Kidney glomerular epithelial cell (primary cell): ENCODE measurements around the gene C1orf185.
"Not testable (repeated sequence)": the region's sequence is repeated elsewhere in the genome, so short reads cannot be mapped to it uniquely, and the experiment has no call there.

ENCODE experiments used
- DNase-seq: peaks from one replicate; lab custom pipeline; 2025; lab: John Stamatoyannopoulos, UW

C1orf185 gene

GRCh38 chr1:51101976-51102375 lies at the start of gene C1orf185:
C1orf185 (plus strand) TSS chr1:51102228; CDS start chr1:51102234, 6 bp downstream.
- no peak for DNase-seq

DNA sequence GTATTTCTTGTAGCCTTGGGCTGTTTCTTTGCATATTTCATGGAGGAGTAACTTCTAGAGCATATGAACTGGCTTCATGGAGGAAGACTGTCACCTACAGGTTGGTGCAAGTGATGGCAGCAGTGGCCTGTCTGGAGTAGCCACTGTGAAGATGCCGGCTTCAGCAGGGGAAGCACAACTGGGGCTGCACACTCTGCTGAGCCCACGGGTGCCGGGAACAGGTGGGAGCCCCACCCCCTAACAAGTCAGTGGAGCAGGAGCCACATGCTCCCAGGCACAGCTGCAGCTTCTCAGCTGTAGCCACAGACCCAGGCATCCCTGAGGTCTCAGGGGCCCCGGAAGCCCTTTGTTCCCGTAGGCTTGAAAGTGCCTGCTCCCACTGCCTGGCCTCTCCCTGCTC lies 43.2 kb upstream of the C1orf185 start:
- no peak for DNase-seq

GRCh38 chr1:51061231-51061918 lies 40.7 kb upstream of the C1orf185 start:
- peak; percentile 45 for DNase-seq

- DNase-seq: peak; percentile 93
These were observed 38.9 kb upstream of the C1orf185 start for GRCh38 chr1:51063121-51063520.

DNA sequence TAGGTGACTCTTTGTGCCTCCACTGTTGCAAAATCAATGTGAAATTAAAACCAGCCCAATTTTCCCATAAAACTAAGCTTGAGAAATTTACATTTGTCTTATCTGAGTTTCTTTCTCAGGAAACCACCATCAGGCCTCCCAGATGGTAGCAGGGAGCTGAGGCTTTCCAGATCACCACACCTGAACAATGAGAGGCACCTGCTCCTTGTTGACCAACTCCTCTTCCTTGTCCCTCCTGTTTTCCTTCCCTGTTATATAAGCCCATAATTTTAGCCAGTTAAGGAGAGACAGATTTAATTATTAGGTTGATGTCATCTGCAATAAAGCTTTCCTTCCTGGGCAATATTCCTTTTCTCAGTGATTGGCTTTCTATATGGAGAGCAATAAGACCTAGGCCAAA lies 32.0 kb upstream of the C1orf185 start:
- DNase-seq: peak; percentile 22

- peak; percentile 35 for DNase-seq
These were observed 31.4 kb upstream of the C1orf185 start for GRCh38 chr1:51070640-51071039.

- DNase-seq: no peak
These were observed 30.6 kb upstream of the C1orf185 start for GRCh38 chr1:51071291-51072042.

GRCh38 chr1:51072043-51072439 lies 30.0 kb upstream of the C1orf185 start:
- no peak for DNase-seq

- no peak for DNase-seq
These were observed 29.4 kb upstream of the C1orf185 start for GRCh38 chr1:51072651-51073050.

GRCh38 chr1:51073456-51073855 lies 28.6 kb upstream of the C1orf185 start:
- DNase-seq: no peak

GRCh38 chr1:51086496-51087271 lies 15.3 kb upstream of the C1orf185 start:
- DNase-seq: no peak

GRCh38 chr1:51088474-51088873 lies 13.6 kb upstream of the C1orf185 start:
- no peak for DNase-seq

GRCh38 chr1:51093581-51093980 lies 8.4 kb upstream of the C1orf185 start:
- DNase-seq: no peak

- DNase-seq: no peak
These were observed 4.9 kb upstream of the C1orf185 start for GRCh38 chr1:51097171-51097570.

DNA sequence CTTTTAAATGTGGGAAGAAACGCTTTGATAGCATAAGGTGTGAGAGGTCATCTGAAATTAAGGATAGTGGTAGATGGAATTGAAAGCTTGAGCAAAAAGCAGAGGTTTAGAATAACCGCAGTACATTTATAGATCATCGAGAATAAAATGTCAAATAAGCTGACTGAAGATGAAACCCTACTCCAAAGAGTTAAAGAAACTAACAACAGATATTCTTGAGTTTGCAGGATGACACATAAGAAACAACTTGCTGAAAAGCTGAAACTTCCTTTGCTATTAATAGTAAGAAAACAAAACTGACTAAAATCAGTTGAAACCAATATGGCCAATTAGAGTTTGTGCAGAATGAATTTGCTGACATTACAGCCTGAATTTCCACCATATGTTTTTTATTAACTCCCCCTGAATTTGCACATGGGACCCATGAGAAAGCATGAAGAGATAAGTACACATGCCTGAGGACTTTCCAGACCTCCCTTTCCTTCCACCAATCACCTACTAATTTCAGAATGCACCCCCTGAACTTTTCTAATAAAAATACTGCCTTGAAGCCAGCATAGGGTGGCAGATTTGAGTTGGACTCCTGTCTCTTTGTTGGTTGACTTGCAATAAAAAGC lies 1.7 kb upstream of the C1orf185 start:
- DNase-seq: no peak

DNA sequence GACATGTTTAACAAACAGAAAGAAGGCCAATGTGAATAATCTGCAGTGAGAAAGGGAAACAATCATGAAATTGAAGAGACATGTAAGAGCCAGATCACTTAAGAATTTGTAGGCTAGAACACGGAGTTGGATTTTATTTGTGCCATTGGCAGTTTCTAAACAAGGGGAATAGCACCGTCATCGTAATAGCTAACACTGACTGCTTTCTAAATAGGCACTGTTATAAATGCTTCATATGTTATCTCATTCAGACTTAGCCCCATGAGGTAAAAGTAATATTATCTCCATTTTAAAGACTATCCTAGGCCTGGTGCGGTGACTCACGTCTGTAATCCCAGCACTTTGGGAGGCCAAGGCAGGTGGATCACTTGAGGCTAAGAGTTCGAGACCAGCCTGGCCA lies 12.1 kb downstream of the C1orf185 start:
- DNase-seq: no peak

DNA sequence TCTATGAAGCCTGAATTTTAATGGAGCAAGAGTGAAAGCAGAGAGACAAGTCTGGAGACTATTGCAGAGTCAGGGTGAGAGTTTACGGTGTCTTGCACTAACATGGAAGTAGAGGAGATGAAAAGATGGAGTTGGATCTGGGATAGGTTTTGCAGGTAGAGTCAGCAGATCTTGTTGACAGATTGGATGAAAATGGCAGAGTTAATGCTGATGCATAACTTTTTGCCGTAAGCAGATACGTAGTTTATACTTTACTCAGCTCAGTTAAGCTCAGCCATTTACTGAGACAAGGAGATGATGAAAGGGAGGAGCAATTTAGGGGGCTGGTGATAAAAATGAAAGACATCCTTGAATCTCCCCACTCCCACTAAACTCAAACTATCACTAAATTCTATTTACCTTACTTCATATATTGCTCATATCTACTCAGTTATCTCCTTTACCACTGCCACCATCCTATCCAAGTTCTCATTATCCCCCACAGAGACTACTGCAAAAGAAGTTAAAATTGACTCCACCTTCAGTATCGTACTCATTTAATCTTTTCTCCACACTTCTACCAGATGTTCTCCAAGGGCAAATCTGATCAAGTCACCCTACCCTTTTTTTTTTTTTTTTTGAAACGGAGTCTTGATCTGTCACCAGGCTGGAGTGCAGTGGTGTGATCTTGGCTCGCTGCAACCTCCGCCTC lies 13.8 kb downstream of the C1orf185 start:
- DNase-seq: no peak

DNA sequence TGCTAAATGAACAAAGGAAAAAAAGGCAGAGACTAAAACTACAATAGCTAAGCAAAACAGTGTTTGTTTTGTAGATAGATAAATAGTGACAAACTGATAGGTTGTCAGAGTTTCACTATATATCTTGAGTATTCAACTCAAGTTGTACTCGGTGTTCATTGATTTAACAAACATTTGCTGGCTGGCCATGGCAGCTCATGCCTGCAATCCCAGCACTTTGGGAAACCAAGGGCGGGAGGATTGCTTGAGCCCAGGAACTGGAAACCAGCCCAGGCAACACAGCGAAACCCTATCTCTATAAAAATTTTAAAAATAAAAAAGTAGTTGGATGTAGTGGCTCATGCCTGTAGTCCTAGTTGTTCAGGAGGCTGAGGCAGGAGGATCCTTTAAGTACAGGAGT lies 17.3 kb downstream of the C1orf185 start:
- no peak for DNase-seq

- no peak for DNase-seq
These were observed 18.6 kb downstream of the C1orf185 start for GRCh38 chr1:51120629-51121028.

- not testable (repeated sequence) for DNase-seq
These were observed 25.1 kb downstream of the C1orf185 start for GRCh38 chr1:51127152-51127551.

DNA sequence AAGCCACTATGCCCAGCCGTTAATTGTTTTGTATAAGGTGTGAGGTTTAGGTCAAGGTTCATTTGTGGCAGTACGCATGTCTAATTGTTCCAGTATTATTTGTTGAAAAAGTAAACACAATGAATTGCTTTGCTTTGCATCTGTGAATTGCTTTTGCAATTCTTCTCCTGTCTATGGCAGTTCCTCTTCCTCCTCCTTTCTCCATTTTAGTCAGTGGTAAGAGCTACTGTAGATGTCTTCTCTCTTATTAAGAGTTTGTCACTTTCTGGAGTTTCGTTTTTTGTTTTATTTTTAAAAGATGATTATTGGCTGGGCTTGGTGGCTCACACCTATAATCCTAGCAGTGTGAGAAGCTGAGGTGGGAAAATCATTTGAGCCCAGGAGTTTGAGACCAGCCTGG lies 29.2 kb downstream of the C1orf185 start:
- no peak for DNase-seq

GRCh38 chr1:51133045-51133444 lies 31.0 kb downstream of the C1orf185 start:
- DNase-seq: no peak
